Femur (tissue), 1 donor: ENCODE data around the gene ID2.

Experiments
- DNase-seq: peaks from one replicate; pipeline ENCODE4 v3.0.0-alpha.2; 2017

ID2 gene

GRCh38 chr2:8681786-8682692, at the start of gene ID2:
Gene ID2, plus strand, starts transcription at chr2:8682056. Its CDS starts 110 bp downstream, at chr2:8682166.
- DNase-seq, result peak; percentile 100

- no peak for DNase-seq
Observed at GRCh38 chr2:8632755-8633154, 49.1 kb upstream of the ID2 start.

- DNase-seq, result no peak
Observed at GRCh38 chr2:8633186-8633734, 48.6 kb upstream of the ID2 start.

GRCh38 chr2:8633735-8634313, 48.0 kb upstream of the ID2 start:
- no peak for DNase-seq

- DNase-seq, result no peak
Observed at GRCh38 chr2:8634466-8635172, 47.2 kb upstream of the ID2 start.

GRCh38 chr2:8636041-8636491, 45.8 kb upstream of the ID2 start:
- no peak for DNase-seq

- DNase-seq, result no peak
Observed at GRCh38 chr2:8636721-8637636, 44.9 kb upstream of the ID2 start.

- DNase-seq, result no peak
Observed at GRCh38 chr2:8638327-8638726, 43.5 kb upstream of the ID2 start.

GRCh38 chr2:8639122-8639635, 42.7 kb upstream of the ID2 start:
- DNase-seq, result no peak

- DNase-seq, result no peak
Observed at GRCh38 chr2:8640498-8640897, 41.4 kb upstream of the ID2 start.

- no peak for DNase-seq
Observed at GRCh38 chr2:8641301-8641965, 40.4 kb upstream of the ID2 start.

- DNase-seq, result no peak
Observed at GRCh38 chr2:8642366-8643068, 39.3 kb upstream of the ID2 start.

- DNase-seq, result no peak
Observed at GRCh38 chr2:8643250-8643995, 38.4 kb upstream of the ID2 start.

GRCh38 chr2:8643996-8644356, 37.9 kb upstream of the ID2 start:
- DNase-seq, result no peak

GRCh38 chr2:8644605-8645175, 37.2 kb upstream of the ID2 start:
- DNase-seq, result peak; percentile 40

- DNase-seq, result no peak
Observed at GRCh38 chr2:8645176-8645831, 36.6 kb upstream of the ID2 start.

- DNase-seq, result no peak
Observed at GRCh38 chr2:8646731-8647461, 35.0 kb upstream of the ID2 start.

- DNase-seq, result no peak
Observed at GRCh38 chr2:8647462-8647857, 34.4 kb upstream of the ID2 start.
